Measurements from ENCODE around the gene C21orf91. TPM values are rescaled to one million over a fixed set of nuclear protein-coding genes. Genes with fewer than 3 reads are reported as not detected.

C21orf91 gene
- polyA plus RNA-seq, 4 donors, result 1.8 to 8.3 (median 2.1) TPM

GRCh38 chr21:17742940-17743592 lies 76.1 kb downstream of the C21orf91 start:
- 60 to 98% (median 83%) methylated on average over 2 of the region's 2 CpGs for WGBS, 3 donors
- no peak overlapping the region for H3K27ac ChIP-seq (ENCODE audit: low read depth in 1 of 3, low read length in 2 of 3)
- DNase-seq, result no peak

DNA sequence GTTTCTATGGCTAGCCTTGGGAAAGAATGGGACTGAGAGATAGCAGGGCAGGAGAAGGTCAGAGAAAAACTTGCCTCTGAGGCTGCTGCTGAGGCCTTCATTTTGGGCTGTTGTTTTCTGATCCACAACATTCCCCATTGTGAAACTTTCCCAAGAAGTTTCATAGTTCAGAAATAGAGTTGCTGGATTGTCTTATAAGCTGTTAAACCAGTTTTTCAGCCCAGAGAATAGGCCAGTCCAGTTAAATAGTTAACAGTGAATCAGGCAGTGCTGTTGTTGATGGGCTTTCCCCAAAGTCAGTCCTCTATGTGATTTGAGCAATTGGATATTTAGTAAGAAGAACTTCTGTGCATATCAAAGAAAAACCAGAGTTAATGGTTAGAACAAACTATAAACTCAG lies 77.0 kb downstream of the C21orf91 start:
- FAIRE-seq (no peak), DNase-seq (no peak)
- H3K27me3 ChIP-seq (ENCODE audit: control insufficient read depth in 3 of 3, insufficient read depth in 3 of 3, low read length in 3 of 3), result no peaks in the 10 kb centered on the region
- H3K4me3 ChIP-seq (ENCODE audit: low read depth in 1 of 3, low read length in 3 of 3), result no peak overlapping the region
- H3K4me1 ChIP-seq (ENCODE audit: control insufficient read depth in 3 of 3, insufficient read depth in 2 of 3, low read depth in 1 of 3, low read length in 2 of 3), result no peaks in the 10 kb centered on the region
- no peak overlapping the region for H3K27ac ChIP-seq (ENCODE audit: low read depth in 1 of 3, low read length in 2 of 3)
- peaks cover 0 to 8% of the 10 kb centered on the region in 2 donors for H3K9me3 ChIP-seq (ENCODE audit: control insufficient read depth in 2 of 2, insufficient read depth in 1 of 2, low read depth in 1 of 2, low read length in 1 of 2)
- H3K36me3 ChIP-seq (ENCODE audit: control insufficient read depth in 3 of 3, insufficient read depth in 2 of 3, low read depth in 1 of 3, low read length in 3 of 3), result no peaks in the 10 kb centered on the region

More at GRCh38 chr21:17742940-17743592, 76.1 kb downstream of the C21orf91 start:
- Histone ChIP-seq H3K27me3 (ENCODE audit: control insufficient read depth in 3 of 3, insufficient read depth in 3 of 3, low read length in 3 of 3) (no peaks in the 10 kb centered on the region), H3K36me3 (ENCODE audit: control insufficient read depth in 3 of 3, insufficient read depth in 2 of 3, low read depth in 1 of 3, low read length in 3 of 3) (no peaks in the 10 kb centered on the region), H3K9me3 (ENCODE audit: control insufficient read depth in 2 of 2, insufficient read depth in 1 of 2, low read depth in 1 of 2, low read length in 1 of 2) (peaks cover 0 to 8% of the 10 kb centered on the region in 2 donors), H3K4me3 (ENCODE audit: low read depth in 1 of 3, low read length in 3 of 3) (no peak overlapping the region), H3K4me1 (ENCODE audit: control insufficient read depth in 3 of 3, insufficient read depth in 2 of 3, low read depth in 1 of 3, low read length in 2 of 3) (no peaks in the 10 kb centered on the region)
- FAIRE-seq, result no peak

Other genes starting within 250 kb of the C21orf91 start
- 10 to 100 TPM in 2 of 4 donors, 1 to 10 TPM in 2; 4.7 to 34.7 (median 10.8) TPM for gene BTG3, start 206.5 kb downstream of the C21orf91 start, polyA plus RNA-seq

Data from small intestine (tissue), 7 donors.